ENCODE data around the gene CRACDL.

CRACDL gene

GRCh38 chr2:98811766-98812165, 124.3 kb downstream of the CRACDL start:
- ATAC-seq, result no peak
- TF ChIP-seq ISL1 (CRISPR knock-in tag; IDR thresholded peaks at IDR 0.05), result no peak
- TF ChIP-seq ZC3H10 (CRISPR knock-in tag; IDR thresholded peaks at IDR 0.05), result no peak
- no peak for TF ChIP-seq SNAI2 (CRISPR knock-in tag; IDR thresholded peaks at IDR 0.05)
- TF ChIP-seq CSDC2 (CRISPR knock-in tag; IDR thresholded peaks at IDR 0.05), result no peak
- no peak for TF ChIP-seq ESRRG (CRISPR knock-in tag; IDR thresholded peaks at IDR 0.05)
- TF ChIP-seq ZFP3 (CRISPR knock-in tag; IDR thresholded peaks at IDR 0.05), result no peak
- no peak for TF ChIP-seq OSR1 (CRISPR knock-in tag; IDR thresholded peaks at IDR 0.05)
- TF ChIP-seq ARNTL (CRISPR knock-in tag; IDR thresholded peaks at IDR 0.05; ENCODE audit: borderline replicate concordance, low read depth), result no peak
- TF ChIP-seq TCF4 (CRISPR knock-in tag; IDR thresholded peaks at IDR 0.05; ENCODE audit: borderline replicate concordance), result no peak
- TF ChIP-seq PATZ1 (CRISPR knock-in tag; IDR thresholded peaks at IDR 0.05; ENCODE audit: borderline replicate concordance), result no peak
- TF ChIP-seq TOX (CRISPR knock-in tag; IDR thresholded peaks at IDR 0.05; ENCODE audit: borderline replicate concordance), result no peak
- TF ChIP-seq TSHZ2 (CRISPR knock-in tag; IDR thresholded peaks at IDR 0.05), result no peak
- no peak for TF ChIP-seq ZNF70 (CRISPR knock-in tag; IDR thresholded peaks at IDR 0.05)
- no peak for TF ChIP-seq PPARA (CRISPR knock-in tag; IDR thresholded peaks at IDR 0.05; ENCODE audit: borderline replicate concordance)
- no peak for TF ChIP-seq RARB (CRISPR knock-in tag; IDR thresholded peaks at IDR 0.05)

GRCh38 chr2:98810588-98810928, 125.5 kb downstream of the CRACDL start:
- TF ChIP-seq ZNF565 (CRISPR knock-in tag; conservative IDR thresholded peaks at IDR 0.05; ENCODE audit: low read depth) (no peak), ZNF8 (CRISPR knock-in tag; IDR thresholded peaks at IDR 0.05) (no peak), ZC3H10 (CRISPR knock-in tag; IDR thresholded peaks at IDR 0.05) (no peak), PPARA (CRISPR knock-in tag; IDR thresholded peaks at IDR 0.05; ENCODE audit: borderline replicate concordance) (no peak), ZNF70 (CRISPR knock-in tag; IDR thresholded peaks at IDR 0.05) (no peak), RARB (CRISPR knock-in tag; IDR thresholded peaks at IDR 0.05) (no peak), TCF4 (CRISPR knock-in tag; IDR thresholded peaks at IDR 0.05; ENCODE audit: borderline replicate concordance) (no peak), BACH2 (CRISPR knock-in tag; IDR thresholded peaks at IDR 0.05; ENCODE audit: borderline replicate concordance) (no peak)
- ATAC-seq, result no peak

GRCh38 chr2:98809878-98810587, 126.0 kb downstream of the CRACDL start:
- ATAC-seq, result no peak
- TF ChIP-seq ISL1 (CRISPR knock-in tag; IDR thresholded peaks at IDR 0.05) (no peak), ZNF565 (CRISPR knock-in tag; conservative IDR thresholded peaks at IDR 0.05; ENCODE audit: low read depth) (no peak), RARB (CRISPR knock-in tag; IDR thresholded peaks at IDR 0.05) (no peak), TSHZ2 (CRISPR knock-in tag; IDR thresholded peaks at IDR 0.05) (no peak), ZC3H10 (CRISPR knock-in tag; IDR thresholded peaks at IDR 0.05) (no peak), TCF4 (CRISPR knock-in tag; IDR thresholded peaks at IDR 0.05; ENCODE audit: borderline replicate concordance) (no peak), CSDC2 (CRISPR knock-in tag; IDR thresholded peaks at IDR 0.05) (no peak), OSR1 (CRISPR knock-in tag; IDR thresholded peaks at IDR 0.05) (no peak), ZFP30 (CRISPR knock-in tag; IDR thresholded peaks at IDR 0.05) (no peak), ZNF70 (CRISPR knock-in tag; IDR thresholded peaks at IDR 0.05) (no peak), CREB5 (CRISPR knock-in tag; IDR thresholded peaks at IDR 0.05; ENCODE audit: low read depth) (no peak), PPARA (CRISPR knock-in tag; IDR thresholded peaks at IDR 0.05; ENCODE audit: borderline replicate concordance) (no peak), ESRRG (CRISPR knock-in tag; IDR thresholded peaks at IDR 0.05) (no peak), CSRNP3 (CRISPR knock-in tag; IDR thresholded peaks at IDR 0.05) (no peak), PATZ1 (CRISPR knock-in tag; IDR thresholded peaks at IDR 0.05; ENCODE audit: borderline replicate concordance) (no peak), GLIS3 (CRISPR knock-in tag; IDR thresholded peaks at IDR 0.05) (no peak), ZFP3 (CRISPR knock-in tag; IDR thresholded peaks at IDR 0.05) (no peak)

All from SK-N-SH treated with all-trans-retinoic acid at 6 μM for 48 hours (cell line).